ENCODE results near the gene PC. TPM values are rescaled to one million over a fixed set of nuclear protein-coding genes. Genes with fewer than 3 reads are reported as not detected.

The PC gene
- total RNA-seq, 1 donor from 2014 or later = 47.4 TPM

DNA sequence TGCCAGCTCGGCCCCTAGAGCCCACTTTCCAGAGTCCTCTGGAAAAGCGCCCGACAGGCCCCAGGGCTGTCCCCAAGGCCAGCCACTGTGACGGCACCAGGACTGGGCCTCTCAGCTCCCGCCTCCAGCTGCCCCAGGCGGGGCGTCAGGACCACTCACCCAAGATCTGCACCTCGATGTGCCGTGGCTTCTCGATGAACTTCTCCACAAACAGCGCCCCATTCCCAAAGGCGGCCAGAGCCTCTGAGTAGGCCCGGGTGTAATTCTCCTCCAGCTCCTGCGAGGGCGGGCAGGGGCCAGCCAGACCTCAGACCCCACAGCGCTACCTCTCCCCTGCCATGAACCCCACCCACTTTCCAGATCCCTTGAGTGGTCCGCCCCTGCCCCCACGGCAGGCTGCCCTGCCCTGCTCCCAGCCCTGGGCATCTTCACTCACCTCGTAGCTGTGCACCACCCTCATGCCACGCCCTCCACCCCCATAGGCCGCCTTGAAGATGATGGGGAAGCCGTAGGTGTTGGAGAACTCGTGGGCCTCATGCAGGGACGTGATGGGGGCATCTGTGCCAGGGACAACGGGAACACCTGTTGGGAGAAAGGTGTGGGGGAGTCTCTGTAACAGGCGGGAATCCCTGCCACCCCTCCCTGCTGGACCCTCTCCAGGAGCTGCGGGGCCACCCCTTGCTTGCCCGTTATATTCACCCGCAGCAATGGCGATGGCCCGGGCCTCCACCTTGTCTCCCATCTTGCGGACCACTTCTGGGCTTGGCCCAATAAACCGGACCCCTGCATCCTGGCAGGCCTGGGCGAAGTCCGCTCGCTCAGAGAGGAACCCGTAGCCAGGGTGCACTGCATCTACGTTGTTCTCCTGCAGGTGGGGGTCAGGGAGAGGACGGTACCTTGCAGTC lies 87.3 kb downstream of the PC start:
- Mint-ChIP-seq H3K4me3 (ENCODE audit: unreplicated experiment) (no peak overlapping the region), H3K9me3 (ENCODE audit: unreplicated experiment) (peaks cover 7% of the 10 kb centered on the region), H3K36me3 (ENCODE audit: unreplicated experiment) (peaks cover 3% of the 10 kb centered on the region), H3K27ac (ENCODE audit: unreplicated experiment) (no peak overlapping the region), H3K4me1 (ENCODE audit: low read depth, unreplicated experiment) (peaks cover 10% of the 10 kb centered on the region), H3K27me3 (ENCODE audit: unreplicated experiment) (peaks cover 5% of the 10 kb centered on the region)
- DNase-seq = no peak
- TF ChIP-seq, protein P1, sequence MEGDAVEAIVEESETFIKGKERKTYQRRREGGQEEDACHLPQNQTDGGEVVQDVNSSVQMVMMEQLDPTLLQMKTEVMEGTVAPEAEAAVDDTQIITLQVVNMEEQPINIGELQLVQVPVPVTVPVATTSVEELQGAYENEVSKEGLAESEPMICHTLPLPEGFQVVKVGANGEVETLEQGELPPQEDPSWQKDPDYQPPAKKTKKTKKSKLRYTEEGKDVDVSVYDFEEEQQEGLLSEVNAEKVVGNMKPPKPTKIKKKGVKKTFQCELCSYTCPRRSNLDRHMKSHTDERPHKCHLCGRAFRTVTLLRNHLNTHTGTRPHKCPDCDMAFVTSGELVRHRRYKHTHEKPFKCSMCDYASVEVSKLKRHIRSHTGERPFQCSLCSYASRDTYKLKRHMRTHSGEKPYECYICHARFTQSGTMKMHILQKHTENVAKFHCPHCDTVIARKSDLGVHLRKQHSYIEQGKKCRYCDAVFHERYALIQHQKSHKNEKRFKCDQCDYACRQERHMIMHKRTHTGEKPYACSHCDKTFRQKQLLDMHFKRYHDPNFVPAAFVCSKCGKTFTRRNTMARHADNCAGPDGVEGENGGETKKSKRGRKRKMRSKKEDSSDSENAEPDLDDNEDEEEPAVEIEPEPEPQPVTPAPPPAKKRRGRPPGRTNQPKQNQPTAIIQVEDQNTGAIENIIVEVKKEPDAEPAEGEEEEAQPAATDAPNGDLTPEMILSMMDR (IDR thresholded peaks at IDR 0.05; ENCODE audit: partially characterized antibody, unreplicated experiment) = no peak

DNA sequence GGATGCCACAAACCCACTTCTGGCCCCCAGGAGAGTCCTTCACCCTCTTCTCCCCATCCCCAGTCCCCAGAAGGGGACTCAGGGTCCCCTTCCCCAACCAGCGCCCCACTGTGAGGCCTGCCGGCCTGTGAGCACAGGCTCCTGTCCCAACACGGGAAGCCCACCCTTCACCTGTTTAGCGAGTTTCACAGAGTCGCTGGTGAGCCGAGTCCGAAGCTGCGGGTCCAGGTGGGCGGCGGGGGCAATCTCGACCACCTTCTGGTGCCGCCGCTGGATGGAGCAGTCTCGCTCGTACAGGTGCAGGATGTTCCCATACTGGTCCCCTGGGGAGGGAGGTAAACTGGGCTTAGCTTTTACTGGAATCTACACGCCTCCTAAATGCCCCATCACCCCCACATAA lies 88.1 kb downstream of the PC start:
- Mint-ChIP-seq H3K27ac (ENCODE audit: unreplicated experiment) (no peak overlapping the region), H3K9me3 (ENCODE audit: unreplicated experiment) (peaks cover 7% of the 10 kb centered on the region), H3K4me1 (ENCODE audit: low read depth, unreplicated experiment) (peaks cover 9% of the 10 kb centered on the region), H3K36me3 (ENCODE audit: unreplicated experiment) (peaks cover 3% of the 10 kb centered on the region), H3K4me3 (ENCODE audit: unreplicated experiment) (no peak overlapping the region), H3K27me3 (ENCODE audit: unreplicated experiment) (peaks cover 5% of the 10 kb centered on the region)
- DNase-seq = peak; percentile 7
- TF ChIP-seq, protein P1 (IDR thresholded peaks at IDR 0.05; ENCODE audit: partially characterized antibody, unreplicated experiment) = no peak

GRCh38 chr11:66869567-66869870 lies 88.7 kb downstream of the PC start:
- H3K27me3 Mint-ChIP-seq (ENCODE audit: unreplicated experiment) = peaks cover 4% of the 10 kb centered on the region
- peaks cover 5% of the 10 kb centered on the region for H3K4me1 Mint-ChIP-seq (ENCODE audit: low read depth, unreplicated experiment)
- H3K36me3 Mint-ChIP-seq (ENCODE audit: unreplicated experiment) = peaks cover 3% of the 10 kb centered on the region
- H3K9me3 Mint-ChIP-seq (ENCODE audit: unreplicated experiment) = peaks cover 6% of the 10 kb centered on the region
- TF ChIP-seq, protein P1 (IDR thresholded peaks at IDR 0.05; ENCODE audit: partially characterized antibody, unreplicated experiment) = no peak
- DNase-seq = no peak
- no peak overlapping the region for H3K4me3 Mint-ChIP-seq (ENCODE audit: unreplicated experiment)
- no peak overlapping the region for H3K27ac Mint-ChIP-seq (ENCODE audit: unreplicated experiment)

DNA sequence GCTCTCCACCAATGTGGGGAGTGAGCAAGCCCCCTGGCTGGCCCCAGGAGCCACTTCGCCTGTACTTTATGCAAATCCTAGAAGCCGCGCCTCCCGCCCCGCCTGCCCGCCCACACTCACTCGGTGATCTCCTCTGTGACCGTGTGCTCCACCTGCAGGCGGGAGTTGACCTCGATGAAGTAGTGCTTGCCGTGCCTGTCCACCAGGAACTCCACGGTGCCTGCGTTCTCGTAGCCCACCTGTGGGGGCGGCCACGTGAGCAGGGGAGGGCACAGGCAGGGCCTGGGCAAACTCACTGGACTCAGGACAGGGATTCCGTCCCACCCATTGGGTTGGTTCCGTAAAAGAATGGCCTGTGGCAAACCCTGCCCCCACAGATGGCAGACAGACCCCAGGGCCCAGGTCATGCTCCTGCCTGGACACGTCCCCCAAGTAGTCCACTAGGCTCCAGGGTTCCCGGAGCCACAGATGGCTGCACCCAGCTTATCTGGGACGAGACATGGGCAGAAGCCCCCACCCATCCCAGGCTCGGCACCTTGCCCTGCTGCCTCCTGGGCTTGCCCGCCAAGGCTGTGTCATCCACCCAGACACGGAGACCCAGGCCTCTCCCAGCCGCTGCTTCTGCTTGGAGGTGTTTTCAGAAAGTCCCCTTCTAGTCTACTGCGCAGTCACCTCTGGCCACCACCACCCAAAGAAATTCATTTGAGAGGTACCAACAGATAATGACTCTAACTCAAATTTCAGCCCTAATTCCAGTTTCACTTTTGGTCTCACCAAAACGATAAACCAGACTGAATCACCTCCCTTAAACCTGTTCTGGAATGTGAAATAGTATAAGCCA lies 89.2 kb downstream of the PC start:
- Mint-ChIP-seq H3K9me3 (ENCODE audit: unreplicated experiment) (peaks cover 4% of the 10 kb centered on the region), H3K27ac (ENCODE audit: unreplicated experiment) (no peak overlapping the region), H3K27me3 (ENCODE audit: unreplicated experiment) (peaks cover 4% of the 10 kb centered on the region), H3K4me1 (ENCODE audit: low read depth, unreplicated experiment) (peaks cover 5% of the 10 kb centered on the region), H3K4me3 (ENCODE audit: unreplicated experiment) (no peak overlapping the region), H3K36me3 (ENCODE audit: unreplicated experiment) (peaks cover 3% of the 10 kb centered on the region)
- DNase-seq = peak; percentile 73
- TF ChIP-seq, protein P1 (IDR thresholded peaks at IDR 0.05; ENCODE audit: partially characterized antibody, unreplicated experiment) = peak; percentile 42

Data from glutamatergic neuron (in vitro differentiated cells).